NCI-H2196 (cell line): ENCODE results near the gene EME1.

Experiments
- DNase-seq: peaks from one replicate; lab custom pipeline; 2025; ENCODE audit not compliant: unreplicated experiment; lab: John Stamatoyannopoulos, UW

Gene EME1

GRCh38 chr17:50347894-50348291 is 25.1 kb upstream of the EME1 start:
- DNase-seq, result no peak

GRCh38 chr17:50348522-50349242 is 24.3 kb upstream of the EME1 start:
- no peak for DNase-seq

DNA sequence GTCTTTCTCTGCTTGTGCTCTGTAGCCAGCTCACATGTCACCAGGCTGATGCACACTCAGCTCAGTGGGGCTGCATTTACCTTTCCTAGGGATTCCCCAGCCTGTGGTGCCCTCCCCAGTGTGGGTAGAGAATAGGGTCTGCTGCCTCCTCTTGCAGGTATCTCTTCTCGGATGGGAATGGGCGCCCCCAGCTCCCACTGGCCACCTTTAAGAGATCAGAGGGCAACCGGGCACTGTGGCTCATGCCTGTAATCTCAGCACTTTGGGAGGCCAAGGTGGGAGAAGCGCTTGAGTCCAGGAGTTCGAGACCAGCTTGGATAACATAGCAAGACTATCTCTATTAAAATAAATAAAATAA is 23.8 kb upstream of the EME1 start:
- DNase-seq, result no peak

DNA sequence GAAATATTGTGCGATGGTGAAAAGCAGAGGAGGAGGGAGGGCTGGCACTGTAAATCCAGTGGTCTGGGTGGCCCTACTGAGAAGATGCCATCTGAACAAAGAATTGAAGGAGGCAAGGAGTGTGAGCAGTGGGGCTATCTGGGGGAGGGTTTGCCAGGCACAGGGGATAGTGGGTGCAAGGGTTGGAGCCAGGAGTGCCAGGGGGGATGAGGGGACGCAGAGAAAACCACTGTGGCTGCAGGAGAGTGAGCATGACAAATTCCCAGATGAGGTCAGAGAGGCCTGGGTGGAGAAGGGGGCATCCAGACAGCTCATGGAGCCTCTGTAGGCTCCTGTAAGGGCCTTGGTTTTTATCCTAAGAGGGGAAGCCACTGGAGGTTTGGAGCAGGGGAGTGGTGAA is 22.3 kb upstream of the EME1 start:
- DNase-seq, result no peak

DNA sequence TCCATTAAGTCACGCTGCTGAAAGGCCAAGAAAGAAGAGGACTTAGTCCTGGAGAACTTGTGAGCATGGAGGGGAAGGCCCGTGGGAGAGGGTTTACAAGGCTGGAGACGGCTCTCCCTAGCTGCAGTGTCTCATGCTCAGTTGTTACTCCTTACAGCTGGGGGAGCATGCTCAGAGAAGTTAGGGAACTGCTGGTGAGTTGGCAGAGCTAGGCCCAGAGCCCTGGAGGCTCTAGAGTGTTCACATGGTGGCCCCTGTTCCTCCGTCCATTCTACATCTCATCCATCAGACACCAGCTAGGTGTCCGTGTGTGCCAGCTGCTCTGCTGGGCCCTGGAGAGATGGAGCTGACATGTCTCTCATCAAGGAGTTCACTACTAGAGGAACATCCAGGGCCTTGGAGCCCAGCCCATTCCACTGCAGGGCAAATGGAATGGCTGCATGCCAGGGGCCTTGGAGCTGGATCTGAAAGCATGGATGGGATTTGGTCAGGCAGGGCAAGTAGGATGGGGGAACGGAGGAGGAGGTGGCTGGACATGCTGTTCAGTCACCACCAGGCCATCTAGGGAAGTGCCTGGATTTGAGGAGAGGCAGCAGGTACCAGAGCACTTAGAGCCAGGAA is 20.8 kb upstream of the EME1 start:
- DNase-seq, result no peak

- DNase-seq, result no peak
These were observed 20.1 kb upstream of the EME1 start for GRCh38 chr17:50352693-50353599.

DNA sequence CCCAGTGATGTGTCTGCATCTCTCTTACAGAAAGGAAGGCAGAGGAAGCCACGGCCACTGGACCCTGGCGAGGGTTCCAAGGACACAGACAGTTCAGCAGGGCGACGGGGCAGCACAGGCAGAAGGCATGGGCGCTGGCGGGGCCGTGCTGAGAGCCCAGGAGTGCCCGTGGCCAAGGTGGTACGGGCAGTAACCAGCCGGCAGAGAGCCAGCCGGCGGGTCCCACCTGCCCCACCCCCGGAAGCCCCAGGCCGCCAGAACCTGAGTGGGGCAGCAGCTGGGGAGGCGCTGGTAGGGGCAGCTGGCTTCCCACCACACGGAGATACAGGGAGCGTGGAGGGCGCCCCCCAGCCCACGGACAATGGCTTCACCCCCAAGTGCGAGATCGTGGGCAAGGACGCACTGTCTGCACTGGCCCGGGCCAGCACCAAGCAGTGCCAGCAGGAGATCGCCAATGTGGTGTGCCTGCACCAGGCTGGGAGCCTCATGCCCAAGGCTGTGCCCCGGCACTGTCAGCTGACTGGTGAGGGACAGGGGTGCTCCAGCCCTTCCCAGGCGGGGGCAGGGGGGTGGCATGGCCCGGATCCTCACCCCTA is 19.3 kb upstream of the EME1 start:
- DNase-seq, result no peak

- DNase-seq, result no peak
These were observed 18.8 kb upstream of the EME1 start for GRCh38 chr17:50354198-50354597.

DNA sequence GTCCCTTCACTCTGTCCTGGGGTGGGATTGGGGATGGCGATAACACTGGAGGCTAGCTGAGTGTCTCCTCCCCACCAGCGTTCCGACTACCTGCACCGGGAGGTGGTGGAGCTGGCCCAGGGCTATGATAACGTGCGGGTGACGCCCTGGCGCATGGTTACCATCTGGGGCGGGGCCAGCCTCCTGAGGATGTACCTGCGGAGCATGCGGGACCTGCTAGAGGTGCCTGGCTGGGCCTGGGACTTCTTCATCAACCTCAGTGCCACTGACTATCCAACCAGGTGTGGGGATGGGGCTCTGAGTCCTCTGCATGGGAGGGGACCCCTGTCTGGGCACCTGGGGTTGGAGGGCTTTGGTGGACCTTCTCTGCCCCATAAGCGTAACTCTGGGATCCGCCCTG is 18.3 kb upstream of the EME1 start:
- no peak for DNase-seq

DNA sequence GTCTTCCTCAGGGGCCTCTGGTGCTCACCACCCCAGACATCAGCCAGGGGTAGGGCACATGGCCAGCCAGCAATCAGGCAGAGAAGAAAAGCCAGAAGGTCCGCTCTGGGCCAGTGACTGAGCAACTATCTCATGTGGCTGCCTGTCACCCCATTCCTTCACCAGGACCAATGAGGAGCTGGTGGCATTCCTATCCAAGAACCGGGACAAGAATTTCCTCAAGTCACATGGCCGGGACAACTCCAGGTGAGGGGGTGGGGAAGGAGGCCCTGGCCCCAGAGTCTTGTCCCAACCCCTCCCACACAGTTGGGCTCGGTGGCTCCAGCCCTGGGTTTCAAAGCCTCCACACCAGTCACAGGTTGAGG is 17.7 kb upstream of the EME1 start:
- DNase-seq, result no peak

DNA sequence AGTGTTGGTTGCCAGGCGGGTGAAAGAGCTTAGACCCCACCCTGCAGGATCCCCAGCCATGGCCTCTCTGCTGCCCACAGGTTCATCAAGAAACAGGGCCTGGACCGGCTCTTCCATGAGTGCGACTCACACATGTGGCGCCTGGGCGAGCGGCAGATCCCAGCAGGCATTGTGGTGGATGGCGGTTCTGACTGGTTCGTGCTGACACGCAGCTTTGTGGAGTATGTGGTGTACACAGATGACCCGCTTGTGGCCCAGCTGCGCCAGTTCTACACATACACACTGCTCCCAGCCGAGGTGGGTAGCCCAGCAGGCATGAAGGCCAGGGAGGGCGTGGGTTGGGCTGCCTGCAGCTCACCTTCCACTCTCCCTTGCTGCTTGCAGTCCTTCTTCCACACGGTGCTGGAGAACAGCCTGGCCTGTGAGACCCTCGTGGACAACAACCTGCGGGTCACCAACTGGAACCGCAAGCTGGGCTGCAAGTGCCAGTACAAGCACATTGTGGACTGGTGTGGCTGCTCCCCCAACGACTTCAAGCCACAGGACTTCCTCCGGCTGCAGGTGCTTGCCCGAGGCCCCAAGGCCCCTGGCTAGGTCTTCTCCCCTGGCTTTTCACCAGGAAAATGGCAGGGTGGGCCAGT is 17.2 kb upstream of the EME1 start:
- DNase-seq, result no peak

DNA sequence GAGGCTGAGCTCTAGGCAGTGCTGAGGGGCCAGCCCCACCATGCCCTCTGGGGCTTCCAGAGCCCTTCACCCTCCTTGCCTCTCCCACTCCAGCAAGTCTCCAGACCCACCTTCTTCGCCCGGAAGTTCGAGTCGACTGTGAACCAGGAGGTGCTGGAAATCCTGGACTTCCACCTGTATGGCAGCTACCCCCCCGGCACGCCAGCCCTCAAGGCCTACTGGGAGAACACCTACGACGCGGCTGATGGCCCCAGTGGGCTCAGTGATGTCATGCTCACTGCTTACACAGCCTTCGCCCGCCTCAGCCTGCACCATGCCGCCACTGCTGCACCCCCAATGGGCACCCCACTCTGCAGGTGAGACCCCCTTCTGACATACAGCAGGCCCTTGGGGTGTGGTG is 16.6 kb upstream of the EME1 start:
- DNase-seq, result no peak

DNA sequence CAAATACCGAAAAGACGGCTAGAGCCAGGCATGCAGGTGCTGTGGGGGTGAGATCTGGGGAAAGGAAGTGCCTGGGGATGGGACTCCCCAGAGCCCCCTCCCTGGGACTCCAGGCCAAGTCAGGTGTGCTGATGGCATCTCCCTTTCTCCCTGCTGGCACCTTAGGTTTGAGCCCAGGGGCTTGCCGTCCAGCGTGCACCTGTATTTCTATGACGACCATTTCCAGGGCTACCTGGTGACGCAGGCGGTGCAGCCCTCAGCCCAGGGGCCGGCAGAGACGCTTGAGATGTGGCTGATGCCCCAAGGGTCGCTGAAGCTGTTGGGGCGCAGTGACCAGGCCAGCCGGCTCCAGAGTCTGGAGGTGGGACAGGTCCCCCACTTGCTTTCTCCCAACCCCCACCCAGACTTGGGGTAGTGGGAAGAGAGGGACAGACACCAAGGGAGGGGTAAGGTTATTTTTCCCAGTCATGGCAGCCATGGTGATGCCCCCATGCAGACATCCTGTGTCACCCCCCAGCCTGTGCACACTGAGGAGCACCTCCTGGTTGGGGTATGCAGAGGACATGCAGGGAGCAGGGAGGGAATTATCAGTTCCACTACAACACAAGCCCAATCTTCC is 16.0 kb upstream of the EME1 start:
- no peak for DNase-seq

DNA sequence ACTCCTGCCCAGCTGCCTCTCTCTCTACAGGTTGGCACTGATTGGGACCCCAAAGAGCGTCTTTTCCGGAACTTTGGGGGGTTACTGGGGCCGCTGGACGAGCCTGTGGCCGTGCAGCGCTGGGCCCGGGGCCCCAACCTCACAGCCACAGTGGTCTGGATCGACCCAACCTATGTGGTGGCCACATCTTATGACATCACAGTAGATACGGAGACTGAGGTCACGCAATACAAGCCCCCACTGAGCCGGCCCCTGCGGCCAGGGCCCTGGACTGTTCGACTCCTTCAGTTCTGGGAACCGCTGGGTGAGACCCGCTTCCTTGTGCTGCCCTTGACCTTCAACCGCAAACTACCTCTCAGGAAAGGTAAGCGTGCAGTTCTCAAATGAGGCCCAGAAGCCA is 14.9 kb upstream of the EME1 start:
- no peak for DNase-seq

DNA sequence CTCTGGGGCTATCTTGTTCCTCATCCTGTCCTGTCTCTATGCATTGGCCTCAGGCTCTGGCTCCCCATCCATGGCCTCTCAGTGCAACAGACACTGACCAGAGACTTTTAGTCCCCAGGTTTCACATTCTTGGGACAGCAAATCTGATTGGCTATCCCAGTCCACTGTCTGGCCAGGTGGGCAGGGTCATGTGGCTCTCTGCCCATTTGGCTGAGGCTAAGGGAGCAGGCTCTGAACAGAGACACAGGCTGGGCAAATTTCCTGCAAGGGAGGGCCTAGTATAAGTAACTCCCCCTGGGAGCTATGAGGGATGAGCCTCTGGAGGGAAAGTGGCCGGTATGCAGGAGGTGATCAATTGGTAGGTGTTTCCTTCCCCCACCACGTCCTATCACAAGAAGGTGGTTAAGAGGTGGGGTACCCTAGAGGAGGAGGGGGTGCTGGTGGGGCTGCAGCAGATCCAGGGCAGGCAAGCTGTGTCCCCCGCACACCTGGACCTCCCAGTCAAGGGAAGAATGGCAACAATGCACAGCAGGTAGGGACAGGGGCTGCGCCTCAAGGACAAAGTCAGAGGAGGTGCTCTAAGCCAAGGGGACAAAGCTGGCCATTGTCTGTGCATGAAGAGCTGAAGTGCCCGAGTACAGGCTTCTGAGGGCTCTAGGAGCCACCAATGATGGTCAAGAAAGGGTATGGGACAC is 13.9 kb upstream of the EME1 start:
- peak; percentile 16 for DNase-seq

- no peak for DNase-seq
These were observed 13.0 kb upstream of the EME1 start for GRCh38 chr17:50359998-50360461.

DNA sequence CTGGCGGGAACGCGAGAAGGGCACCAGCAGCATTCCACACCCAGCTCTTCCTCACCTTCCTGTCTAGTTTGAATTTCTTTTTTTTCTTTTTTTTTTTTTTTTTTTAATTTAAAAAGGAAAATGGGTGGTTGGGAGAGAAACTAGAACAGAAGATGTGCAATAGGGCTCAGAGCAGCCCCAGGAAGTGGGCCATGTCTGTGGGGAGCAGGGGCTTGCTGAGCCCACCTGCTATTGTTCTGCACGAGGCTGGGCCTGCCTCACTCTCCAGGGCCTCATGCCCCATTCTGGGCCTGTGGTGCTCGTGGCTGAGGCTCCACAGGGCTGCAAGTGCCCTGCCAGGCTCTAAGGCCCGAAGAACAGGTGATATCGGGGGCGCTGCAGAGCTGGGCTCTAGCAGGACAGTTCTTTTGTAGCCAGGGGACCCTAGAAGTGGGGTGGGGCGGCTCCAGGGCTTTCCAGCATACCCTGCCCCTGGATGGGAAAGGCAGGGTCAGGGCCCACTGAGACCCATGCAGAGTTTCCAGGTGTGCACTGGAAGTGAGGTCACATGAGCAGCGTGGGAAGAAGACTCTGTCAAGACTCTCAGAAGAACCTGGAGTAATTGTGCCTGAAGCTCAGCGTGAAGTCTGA is 12.4 kb upstream of the EME1 start:
- no peak for DNase-seq

GRCh38 chr17:50361561-50362480 is 11.2 kb upstream of the EME1 start:
- peak; percentile 57 for DNase-seq

- no peak for DNase-seq
These were observed 10.4 kb upstream of the EME1 start for GRCh38 chr17:50362661-50363060.
